HCT116 (cell line): ENCODE results near the gene SLC27A4. TPM values are rescaled to one million over a fixed set of nuclear protein-coding genes. Genes with fewer than 3 reads are reported as not detected.

Experiments used
- ATAC-seq: fragments of 200-7000 bp; cut with Tn5 transposase; 2 replicates; pipeline ENCODE4 v1.9.1; 2020; ENCODE audit warnings: mild to moderate bottlenecking, moderate library complexity
- BruUV-seq: library from RNA; stranded (reverse); fragments of 400-500 nt; replicated peaks from 2 replicates; lab custom pipeline; 2021; lab: Mats Ljungman, UMichigan
- CTCF ChIA-PET: fragments of 300-600 bp; sonication (Branson Sonifier 250); formaldehyde crosslinking; loops from one replicate; lab custom pipeline; 2021; ENCODE audit warnings: antibody characterized with exemption; lab: Charles Lee
- POLR2A ChIA-PET: fragments of 300-600, 350-600 bp; sonication (Branson Sonifier 250); formaldehyde crosslinking; loops from one replicate; lab custom pipeline; 2021; ENCODE audit warnings: antibody characterized with exemption; lab: Charles Lee
- RAD21 ChIA-PET, 2 experiments: fragments of 300-600 bp; sonication (Branson Sonifier 250); formaldehyde crosslinking; loops; one replicate each; lab custom pipeline; 2023; ENCODE audit warnings: low total read pairs in 2 of 2; ENCODE audit not compliant: uncharacterized antibody in 2 of 2, unreplicated experiment in 2 of 2, low non-redundant PET in 1 of 2; lab: Charles Lee
- DNase-seq: peaks from one replicate; pipeline ENCODE4 v3.0.0-alpha.2; 2010; ENCODE audit warnings: low read depth, low spot score
- H2AFZ ChIP-seq: fragments of 200-600 bp; shearing (Covaris generic), sonication (generic); 2 replicates; pipeline ENCODE4 v1.6.1; 2017; ENCODE audit warnings: low read depth, mixed run types, mixed read lengths, antibody characterized with exemption, low read length; ENCODE audit not compliant: poor library complexity, severe bottlenecking
- H3K27ac ChIP-seq: 2 replicates; pipeline ENCODE4 v1.5.1; 2012; ENCODE audit warnings: low read depth, low read length
- H3K27me3 ChIP-seq: fragments of 200-600 bp; sonication (generic); 2 replicates; pipeline ENCODE4 v1.6.1; 2016; ENCODE audit warnings: mixed run types, low read length, mixed read lengths; ENCODE audit not compliant: insufficient read depth
- H3K36me3 ChIP-seq, 2 experiments: fragments of 200-500 bp in 1 of 2; fragments of 200-600 bp in 1 of 2; sonication (Bioruptor generic) in 1 of 2; sonication (generic) in 1 of 2; 2 replicates each; pipeline versions ENCODE4 v1.5.1 to v1.6.1; 2014 to 2016; ENCODE audit warnings: low read length in 2 of 2, inconsistent platforms in 1 of 2, mixed read lengths in 1 of 2, mixed run types in 1 of 2; ENCODE audit not compliant: insufficient read depth in 2 of 2, control insufficient read depth in 1 of 2
- H3K4me1 ChIP-seq, 2 experiments: fragments of 200-600 bp in 1 of 2; sonication (generic) in 1 of 2; 2 replicates each; pipeline versions ENCODE4 v1.5.1 to v1.6.1; 2012 to 2017; ENCODE audit warnings: low read length in 2 of 2, inconsistent platforms in 1 of 2, mild to moderate bottlenecking in 1 of 2, mixed read lengths in 1 of 2, mixed run types in 1 of 2, moderate library complexity in 1 of 2; ENCODE audit not compliant: insufficient read depth in 2 of 2, control insufficient read depth in 1 of 2
- H3K4me2 ChIP-seq: fragments of 200-600 bp; sonication (generic); 2 replicates; pipeline ENCODE4 v1.6.1; 2017; ENCODE audit warnings: mixed run types, low read length, mixed read lengths
- H3K4me3 ChIP-seq, 2 experiments: fragments of 200-600 bp in 1 of 2; sonication (generic) in 1 of 2; replicated peaks in 1 of 2; 2 replicates each; pipeline ENCODE4 v1.5.1; 2011 to 2016; ENCODE audit warnings: low read length in 2 of 2, control low read depth in 1 of 2, low read depth in 1 of 2, mild to moderate bottlenecking in 1 of 2, mixed read lengths in 1 of 2, mixed run types in 1 of 2
- H3K79me2 ChIP-seq: fragments of 200-600 bp; sonication (generic); 2 replicates; pipeline ENCODE4 v1.6.1; 2017; ENCODE audit warnings: mild to moderate bottlenecking, mixed run types, low read length, moderate library complexity, mixed read lengths; ENCODE audit not compliant: insufficient read depth
- H3K9ac ChIP-seq: fragments of 200-600 bp; sonication (generic); 2 replicates; pipeline ENCODE4 v1.6.1; 2016; ENCODE audit warnings: low read length, mixed read lengths
- H3K9me2 ChIP-seq: fragments of 200-600 bp; sonication (generic), shearing (Covaris generic); 2 replicates; pipeline ENCODE4 v1.6.1; 2017; ENCODE audit warnings: mixed run types, mild to moderate bottlenecking, moderate library complexity; ENCODE audit not compliant: insufficient read depth
- H3K9me3 ChIP-seq, 2 experiments: fragments of 200-500 bp in 1 of 2; fragments of 200-600 bp in 1 of 2; sonication (Bioruptor generic) in 1 of 2; sonication (generic) in 1 of 2; 2 replicates each; pipeline ENCODE4 v1.6.1; 2014 to 2017; ENCODE audit warnings: low read length in 2 of 2, mixed read lengths in 2 of 2, inconsistent platforms in 1 of 2, low read depth in 1 of 2, mild to moderate bottlenecking in 1 of 2, mixed run types in 1 of 2, moderate library complexity in 1 of 2; ENCODE audit not compliant: control insufficient read depth in 1 of 2, insufficient read depth in 1 of 2
- H4K20me1 ChIP-seq: fragments of 200-600 bp; sonication (generic), shearing (Covaris generic); 2 replicates; pipeline ENCODE4 v1.6.1; 2017; ENCODE audit warnings: mixed run types, mild to moderate bottlenecking, moderate library complexity; ENCODE audit not compliant: insufficient read depth
- ATF3 ChIP-seq: IDR thresholded peaks from 2 replicates; pipeline ENCODE4 v1.6.1; 2012
- CBX3 ChIP-seq: IDR thresholded peaks from 2 replicates; pipeline ENCODE4 v1.6.1; 2012; ENCODE audit warnings: low read depth
- CEBPB ChIP-seq: IDR thresholded peaks from 2 replicates; pipeline ENCODE4 v1.6.1; 2012; ENCODE audit warnings: low read depth
- CTCF ChIP-seq, 3 experiments: fragments of 200-600 bp in 1 of 3; sonication (generic) in 1 of 3; IDR thresholded peaks in 2 of 3; conservative IDR thresholded peaks in 1 of 3; 2 replicates each; pipeline ENCODE4 v1.5.1; 2012 to 2017; ENCODE audit warnings: low read depth in 2 of 3, low read length in 2 of 3, antibody characterized with exemption in 1 of 3, borderline replicate concordance in 1 of 3, control low read depth in 1 of 3, mild to moderate bottlenecking in 1 of 3, mixed read lengths in 1 of 3, mixed run types in 1 of 3, moderate library complexity in 1 of 3; ENCODE audit not compliant: insufficient read depth in 1 of 3
- ELF1 ChIP-seq: IDR thresholded peaks from 2 replicates; pipeline ENCODE4 v1.6.1; 2012; ENCODE audit warnings: low read depth, borderline replicate concordance
- EZH2phosphoT487 ChIP-seq: fragments of 200-600 bp; IDR thresholded peaks from 2 replicates; pipeline ENCODE4 v1.6.1; 2018; ENCODE audit warnings: antibody characterized with exemption, borderline replicate concordance
- FOSL1 ChIP-seq: IDR thresholded peaks from 2 replicates; pipeline ENCODE4 v1.6.1; 2012; ENCODE audit warnings: low read depth
- JUND ChIP-seq: IDR thresholded peaks from 2 replicates; pipeline ENCODE4 v1.6.1; 2012
- MAX ChIP-seq: IDR thresholded peaks from 2 replicates; pipeline ENCODE4 v1.6.1; 2012
- POLR2A ChIP-seq: IDR thresholded peaks from 2 replicates; pipeline ENCODE4 v1.7.0; 2011; ENCODE audit warnings: borderline replicate concordance; ENCODE audit not compliant: insufficient read depth, insufficient read length; ENCODE audit errors: extremely low read depth
- REST ChIP-seq: IDR thresholded peaks from 2 replicates; pipeline ENCODE4 v1.6.1; 2012; ENCODE audit warnings: low read depth
- SIN3A ChIP-seq: IDR thresholded peaks from 2 replicates; pipeline ENCODE4 v1.6.1; 2012; ENCODE audit warnings: low read depth
- SP1 ChIP-seq: IDR thresholded peaks from 2 replicates; pipeline ENCODE4 v1.6.1; 2012; ENCODE audit warnings: low read depth
- SRF ChIP-seq: IDR thresholded peaks from 2 replicates; pipeline ENCODE4 v1.6.1; 2012; ENCODE audit warnings: low read depth
- ZFX ChIP-seq: fragments of 450-650 bp; IDR thresholded peaks from 2 replicates; pipeline ENCODE4 v1.6.1; 2017
- intact Hi-C: fragments of 100-400 bp; cut with micrococcal nuclease; formaldehyde crosslinking; loops from 2 replicates; pipeline ENCODE4 v1.10.0; 2022
- total RNA-seq: library from RNA; stranded (reverse); gene quantifications from one replicate; pipeline ENCODE4 v1.2.1, GENCODE V29; 2021; ENCODE audit not compliant: unreplicated experiment

The SLC27A4 gene
- total RNA-seq, 1 experiment from 2014 or later, result 33.9 TPM

- TF ChIP-seq REST (no peak), SRF (no peak), ELF1 (no peak)
Observed at GRCh38 chr9:128360826-128361225, 20.5 kb downstream of the SLC27A4 start (continued).

- ChIA-PET CTCF (interaction anchor here (1.1 to 4.6 kb wide), 11 partner anchors 10 to 274 kb away, joined by 4 to 33 read pairs (median 7); partner anchors contain the start of genes CERCAM and URM1), RAD21 (interaction anchor here (0.5 to 1.4 kb wide), 5 partner anchors 9 to 233 kb away, joined by 3 to 8 read pairs (median 4); partner anchors contain the start of genes CERCAM (in 1 of the 2) and URM1 (in 1 of the 2)), POLR2A (interaction anchor here (1.1 to 1.3 kb wide), 3 partner anchors 58 to 85 kb away, joined by 3 to 4 read pairs (median 3); partner anchors contain the start of genes GOLGA2 and SWI5)
- no peaks in the 10 kb centered on the region for H3K27me3 ChIP-seq
- H3K9me3 ChIP-seq, result no peaks in the 10 kb centered on the region
- H3K79me2 ChIP-seq, result no peaks in the 10 kb centered on the region
- DNase-seq, result no peak
- H3K9ac ChIP-seq, result peak overlapping the region; percentile 14
- intact Hi-C loops, result no loop called here
- H3K36me3 ChIP-seq, result no peaks in the 10 kb centered on the region; a peak in 1 of 4 replicates
- H3K9me2 ChIP-seq, result no peaks in the 10 kb centered on the region
- H3K4me3 ChIP-seq, result peak overlapping the region in 1 of 2 experiments; percentile 33; a peak in 1 of 4 replicates
- no TSS peak for BruUV-seq
- H2AFZ ChIP-seq, result no peak overlapping the region
- TF ChIP-seq ZFX, result no peak
- TF ChIP-seq JUND, result no peak
- no peak for TF ChIP-seq POLR2A
- TF ChIP-seq CTCF (IDR thresholded peaks at IDR 0.05 in 2 of 3, conservative IDR thresholded peaks at IDR 0.05 in 1 of 3; ENCODE audit: borderline replicate concordance in 1 of 3, insufficient read depth in 1 of 3, low read depth in 2 of 3, low read length in 2 of 3), result no peak
- no peak for TF ChIP-seq SIN3A
- TF ChIP-seq CBX3, result no peak
- no peak for TF ChIP-seq ATF3
- no peak for TF ChIP-seq MAX
- no peak for TF ChIP-seq CEBPB
- TF ChIP-seq SP1, result no peak
- TF ChIP-seq FOSL1, result no peak
- TF ChIP-seq EZH2phosphoT487, result no peak
- no peaks in the 10 kb centered on the region for H4K20me1 ChIP-seq
- ATAC-seq, result peak; percentile 43
- peak overlapping the region; percentile 29 for H3K27ac ChIP-seq
- peaks cover 7 to 28% of the 10 kb centered on the region in 2 experiments; a peak in 3 of 4 replicates for H3K4me1 ChIP-seq
- peak overlapping the region; percentile 73 for H3K4me2 ChIP-seq
Observed at GRCh38 chr9:128361296-128361985, 21.1 kb downstream of the SLC27A4 start.
